GM23338 (cell line): ENCODE data around the gene PAIP2. TPM values are rescaled to one million over a fixed set of nuclear protein-coding genes. Genes with fewer than 3 reads are reported as not detected.

Experiments used
- ATAC-seq: fragments of 200-7000 bp; cut with Tn5 transposase; 3 replicates; pipeline ENCODE4 v1.9.1; 2020
- DNase-seq: peaks from one replicate; pipeline ENCODE4 v3.0.0-alpha.2; 2015; ENCODE audit warnings: low spot score
- H2AFZ ChIP-seq: fragments of 200-600 bp; sonication (generic); 2 replicates; pipeline ENCODE4 v1.8.0; 2016; ENCODE audit warnings: antibody characterized with exemption, mild to moderate bottlenecking, moderate library complexity
- H3F3A ChIP-seq: fragments of 200-600 bp; sonication (generic); replicated peaks from 2 replicates; pipeline ENCODE4 v1.8.0; 2017; ENCODE audit warnings: antibody characterized with exemption, mixed run types, low read depth
- H3K27ac ChIP-seq: fragments of 200-600 bp; sonication (generic); 2 replicates; pipeline ENCODE4 v1.6.1; 2016; ENCODE audit warnings: low read depth
- H3K27me3 ChIP-seq: fragments of 200-600 bp; sonication (generic); 2 replicates; pipeline ENCODE4 v1.8.0; 2016; ENCODE audit warnings: mild to moderate bottlenecking, mixed run types, moderate library complexity; ENCODE audit not compliant: insufficient read depth
- H3K36me3 ChIP-seq: fragments of 200-600 bp; sonication (generic); 2 replicates; pipeline ENCODE4 v1.8.0; 2016; ENCODE audit warnings: mild to moderate bottlenecking; ENCODE audit not compliant: insufficient read depth
- H3K4me1 ChIP-seq: fragments of 200-600 bp; sonication (generic); 2 replicates; pipeline ENCODE4 v1.8.0; 2016; ENCODE audit warnings: mild to moderate bottlenecking, moderate library complexity; ENCODE audit not compliant: insufficient read depth
- H3K4me2 ChIP-seq: fragments of 200-600 bp; sonication (generic); 2 replicates; pipeline ENCODE4 v1.7.1; 2017; ENCODE audit warnings: mixed run types
- H3K4me3 ChIP-seq: fragments of 200-600 bp; sonication (generic); 2 replicates; pipeline ENCODE4 v1.6.1; 2016; ENCODE audit warnings: mixed run types
- H3K79me2 ChIP-seq: fragments of 200-600 bp; sonication (generic); replicated peaks from 2 replicates; pipeline ENCODE4 v1.8.0; 2017; ENCODE audit warnings: mild to moderate bottlenecking; ENCODE audit not compliant: insufficient read depth
- H3K9me2 ChIP-seq: fragments of 200-600 bp; sonication (generic); 2 replicates; pipeline ENCODE4 v1.8.0; 2017; ENCODE audit not compliant: insufficient read depth
- H4K20me1 ChIP-seq: fragments of 200-600 bp; sonication (generic); replicated peaks from 2 replicates; pipeline ENCODE4 v1.8.0; 2017; ENCODE audit warnings: mild to moderate bottlenecking; ENCODE audit not compliant: insufficient read depth
- H3K27ac Mint-ChIP-seq: 2 replicates; pipeline ENCODE4 v1.8.0; 2020; ENCODE audit warnings: inconsistent platforms, mild to moderate bottlenecking, moderate library complexity, mixed read lengths
- H3K27me3 Mint-ChIP-seq: 3 replicates; pipeline ENCODE4 v1.8.0; 2022; ENCODE audit warnings: low read depth, mild to moderate bottlenecking, moderate library complexity, mixed read lengths, inconsistent platforms; ENCODE audit not compliant: insufficient read depth, poor library complexity
- H3K36me3 Mint-ChIP-seq: 3 replicates; pipeline ENCODE4 v1.8.0; 2021; ENCODE audit warnings: low read depth, mild to moderate bottlenecking, inconsistent platforms, moderate library complexity, mixed read lengths
- H3K4me1 Mint-ChIP-seq: 3 replicates; pipeline ENCODE4 v1.8.0; 2020; ENCODE audit warnings: mild to moderate bottlenecking, inconsistent platforms, mixed read lengths
- H3K4me3 Mint-ChIP-seq: 3 replicates; pipeline ENCODE4 v1.8.0; 2021; ENCODE audit warnings: moderate library complexity, mild to moderate bottlenecking, inconsistent platforms, mixed read lengths
- H3K9me3 Mint-ChIP-seq: 3 replicates; pipeline ENCODE4 v1.8.0; 2020; ENCODE audit warnings: moderate library complexity, mild to moderate bottlenecking, inconsistent platforms, mixed read lengths
- CREB1 ChIP-seq: fragments of 250-450 bp; sonication (Bioruptor Pico); IDR thresholded peaks from 2 replicates; pipeline ENCODE4 v1.5.0; 2020; ENCODE audit warnings: low read depth, mild to moderate bottlenecking, moderate library complexity
- CTCF ChIP-seq, 2 experiments: fragments of 200-600 bp in 1 of 2; sonication (generic) in 1 of 2; conservative IDR thresholded peaks; 2 replicates each; pipeline versions ENCODE4 v1.5.1 to v1.6.1; 2016 to 2017; ENCODE audit warnings: antibody characterized with exemption in 2 of 2, low read depth in 2 of 2, mild to moderate bottlenecking in 2 of 2, moderate library complexity in 1 of 2
- ETS1 ChIP-seq: IDR thresholded peaks from 2 replicates; pipeline ENCODE4 v1.6.1; 2016; ENCODE audit warnings: antibody characterized with exemption
- EZH2 ChIP-seq: fragments of 200-600 bp; sonication (generic); IDR thresholded peaks from one replicate; pipeline ENCODE4 v1.8.0; 2017; ENCODE audit warnings: antibody characterized with exemption, mild to moderate bottlenecking, low read depth; ENCODE audit not compliant: unreplicated experiment
- JUNB ChIP-seq: IDR thresholded peaks from one replicate; pipeline ENCODE4 v1.6.1; 2016; ENCODE audit warnings: antibody characterized with exemption; ENCODE audit not compliant: unreplicated experiment
- NANOG ChIP-seq: IDR thresholded peaks from 2 replicates; pipeline ENCODE4 v1.6.1; 2016; ENCODE audit warnings: antibody characterized with exemption, borderline replicate concordance
- POLR2AphosphoS5 ChIP-seq: IDR thresholded peaks from 2 replicates; pipeline ENCODE4 v1.6.1; 2016; ENCODE audit warnings: antibody characterized with exemption, low read depth
- REST ChIP-seq: IDR thresholded peaks from one replicate; pipeline ENCODE4 v1.6.1; 2018; ENCODE audit warnings: antibody characterized with exemption; ENCODE audit not compliant: unreplicated experiment
- STAT1 ChIP-seq: IDR thresholded peaks from one replicate; pipeline ENCODE4 v1.6.1; 2016; ENCODE audit warnings: antibody characterized with exemption; ENCODE audit not compliant: unreplicated experiment
- ZNF114 ChIP-seq: fragments of 250-450 bp; sonication (Bioruptor Pico); IDR thresholded peaks from 2 replicates; pipeline ENCODE4 v1.5.0; 2020; ENCODE audit warnings: mild to moderate bottlenecking, moderate library complexity
- ZNF331 ChIP-seq: fragments of 250-450 bp; sonication (Bioruptor Pico); IDR thresholded peaks from 2 replicates; pipeline ENCODE4 v1.5.0; 2020; ENCODE audit warnings: low read depth, mild to moderate bottlenecking, moderate library complexity
- ZNF462 ChIP-seq: fragments of 250-450 bp; sonication (Bioruptor Pico); IDR thresholded peaks from 2 replicates; pipeline ENCODE4 v1.5.0; 2020; ENCODE audit warnings: mild to moderate bottlenecking, moderate library complexity
- polyA plus RNA-seq: library from polyadenylated mRNA; unstranded; fragments of >200 nt; fragmentation: Nextera tagmentation; extraction: Ambion mirVana; gene quantifications from 2 replicates; pipeline ENCODE4 v1.2.1, GENCODE V29; 2016
- total RNA-seq: library from RNA; depleted of rRNA; stranded (reverse); fragments of >200 nt; shearing (Covaris generic); gene quantifications from 2 replicates; pipeline ENCODE4 v1.2.3, GENCODE V29; 2014

PAIP2 gene
- total and polyA plus RNA-seq, 2 experiments from 2014 or later, result 132 to 277 TPM

DNA sequence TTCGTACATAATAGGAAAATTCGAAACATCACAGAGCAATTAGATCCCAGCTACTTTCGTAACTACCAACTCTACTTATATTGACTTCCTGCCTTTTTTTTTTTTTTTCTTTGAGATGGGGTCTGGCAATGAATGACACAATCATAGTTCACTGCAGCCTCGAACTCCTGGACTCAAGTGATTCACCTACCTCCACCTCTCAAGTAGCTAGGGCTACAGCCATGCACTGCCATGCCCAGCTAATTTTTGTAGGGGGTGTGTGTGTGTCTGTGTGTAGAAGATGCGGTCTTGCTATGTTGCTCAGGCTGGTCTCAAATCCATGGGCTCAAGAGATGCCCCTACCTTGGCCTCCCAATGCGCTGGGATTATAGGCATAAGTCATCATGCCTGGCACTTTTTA is 5.8 kb upstream of the PAIP2 start (continued):
- TF ChIP-seq STAT1 (no peak), ZNF114 (CRISPR knock-in tag) (no peak), EZH2 (no peak), NANOG (no peak), CREB1 (CRISPR knock-in tag) (no peak), JUNB (no peak), POLR2AphosphoS5 (no peak)

- H3K27ac ChIP-seq, result no peak overlapping the region
- H3K4me1 Mint-ChIP-seq, result peaks cover 26% of the 10 kb centered on the region
- TF ChIP-seq ZNF114 (CRISPR knock-in tag) (no peak), ZNF331 (CRISPR knock-in tag) (no peak), JUNB (no peak), POLR2AphosphoS5 (no peak), REST (no peak), STAT1 (no peak), ZNF462 (CRISPR knock-in tag) (no peak), CREB1 (CRISPR knock-in tag) (no peak), NANOG (no peak), ETS1 (no peak), EZH2 (no peak), CTCF (conservative IDR thresholded peaks at IDR 0.05; ENCODE audit: low read depth in 2 of 2) (no peak)
Measured at GRCh38 chr5:139340051-139340450, 1.6 kb upstream of the PAIP2 start.

More at GRCh38 chr5:139340051-139340450, 1.6 kb upstream of the PAIP2 start:
- Mint-ChIP-seq H3K36me3 (peaks cover 15% of the 10 kb centered on the region), H3K27ac (no peak overlapping the region), H3K9me3 (no peaks in the 10 kb centered on the region; the same call in 2 of the 3 replicates), H3K27me3 (peaks cover 29% of the 10 kb centered on the region), H3K4me3 (no peak overlapping the region)
- Histone ChIP-seq H3K27me3 (no peaks in the 10 kb centered on the region), H3F3A (peaks cover 18% of the 10 kb centered on the region; the same call in 1 of the 2 replicates), H3K79me2 (peaks cover 28% of the 10 kb centered on the region), H3K9me2 (peaks cover 4% of the 10 kb centered on the region; the same call in 1 of the 2 replicates), H3K4me1 (peaks cover 8% of the 10 kb centered on the region), H3K4me2 (no peak overlapping the region), H3K36me3 (no peaks in the 10 kb centered on the region; the same call in 1 of the 2 replicates), H4K20me1 (peaks cover 26% of the 10 kb centered on the region), H2AFZ (no peak overlapping the region), H3K4me3 (no peak overlapping the region)
- ATAC-seq (no peak), DNase-seq (no peak)
